ENCODE results near the gene HIVEP3. TPM values are rescaled to one million over a fixed set of nuclear protein-coding genes. Genes with fewer than 3 reads are reported as not detected.

Gene HIVEP3
- total RNA-seq, 1 donor, result 1.2 TPM

DNA sequence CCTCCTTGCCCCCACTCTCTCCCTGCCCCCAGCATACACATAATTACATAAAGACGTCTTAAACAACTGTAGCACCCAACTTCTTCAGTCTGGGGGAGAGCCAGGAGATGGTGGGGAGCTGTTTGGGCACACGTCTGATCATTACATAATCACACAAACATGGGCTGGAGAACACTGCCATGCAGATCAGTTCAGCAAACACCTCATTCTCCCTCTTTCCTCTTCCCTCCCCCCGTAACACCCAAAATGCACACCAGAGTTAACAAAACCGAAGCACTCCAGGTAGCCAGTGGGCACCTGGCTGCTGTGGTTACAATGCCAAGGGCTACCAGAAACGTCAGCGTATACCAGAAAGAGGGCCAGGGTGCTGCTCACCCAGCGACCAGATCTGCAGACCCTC is 1.6 kb downstream of the HIVEP3 start:
- TF ChIP-seq, protein P1, sequence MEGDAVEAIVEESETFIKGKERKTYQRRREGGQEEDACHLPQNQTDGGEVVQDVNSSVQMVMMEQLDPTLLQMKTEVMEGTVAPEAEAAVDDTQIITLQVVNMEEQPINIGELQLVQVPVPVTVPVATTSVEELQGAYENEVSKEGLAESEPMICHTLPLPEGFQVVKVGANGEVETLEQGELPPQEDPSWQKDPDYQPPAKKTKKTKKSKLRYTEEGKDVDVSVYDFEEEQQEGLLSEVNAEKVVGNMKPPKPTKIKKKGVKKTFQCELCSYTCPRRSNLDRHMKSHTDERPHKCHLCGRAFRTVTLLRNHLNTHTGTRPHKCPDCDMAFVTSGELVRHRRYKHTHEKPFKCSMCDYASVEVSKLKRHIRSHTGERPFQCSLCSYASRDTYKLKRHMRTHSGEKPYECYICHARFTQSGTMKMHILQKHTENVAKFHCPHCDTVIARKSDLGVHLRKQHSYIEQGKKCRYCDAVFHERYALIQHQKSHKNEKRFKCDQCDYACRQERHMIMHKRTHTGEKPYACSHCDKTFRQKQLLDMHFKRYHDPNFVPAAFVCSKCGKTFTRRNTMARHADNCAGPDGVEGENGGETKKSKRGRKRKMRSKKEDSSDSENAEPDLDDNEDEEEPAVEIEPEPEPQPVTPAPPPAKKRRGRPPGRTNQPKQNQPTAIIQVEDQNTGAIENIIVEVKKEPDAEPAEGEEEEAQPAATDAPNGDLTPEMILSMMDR (IDR thresholded peaks at IDR 0.05; ENCODE audit: insufficient read depth, low read length), result no peak
- peak overlapping the region; percentile 73 for H3K4me3 ChIP-seq (ENCODE audit: low read depth, low read length)
- no peak for DNase-seq (ENCODE audit: low read depth)

DNA sequence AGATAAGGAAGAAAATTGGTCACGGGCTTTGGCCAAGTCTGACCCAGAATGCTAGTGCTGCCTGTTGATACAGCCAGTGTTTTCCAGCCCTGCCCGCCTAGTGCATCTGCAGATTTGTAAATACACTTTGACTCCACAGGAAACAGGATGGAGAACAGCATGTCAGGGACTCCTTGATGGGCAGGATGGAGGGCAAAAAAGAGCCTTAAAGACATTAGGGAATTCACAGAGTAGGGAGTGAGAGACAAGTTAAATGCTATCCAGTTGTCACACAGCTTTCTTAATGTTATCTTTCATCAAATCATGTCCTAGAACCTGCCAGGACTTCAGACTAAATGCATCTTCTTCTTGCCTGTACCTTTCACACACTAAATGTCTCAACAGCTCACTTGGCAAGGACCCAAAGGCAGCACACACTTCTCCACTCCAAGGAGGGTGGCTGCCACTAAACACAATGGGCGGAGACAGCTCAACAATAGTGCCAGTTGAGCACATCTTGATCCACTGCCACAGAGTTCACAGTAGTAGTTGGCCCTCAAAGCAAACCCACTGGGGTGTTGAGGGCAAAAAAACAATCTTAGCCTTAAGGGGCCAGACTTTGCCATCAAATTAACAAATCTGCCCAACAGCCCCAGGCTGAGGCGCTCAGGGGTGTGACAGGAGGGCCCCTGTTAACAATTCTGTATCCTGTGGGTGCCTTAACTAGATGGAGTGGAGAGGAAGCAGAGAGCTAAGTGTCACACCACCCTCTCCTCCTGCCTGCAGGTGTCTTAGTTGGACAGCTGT is 2.7 kb downstream of the HIVEP3 start:
- TF ChIP-seq, protein P1 (IDR thresholded peaks at IDR 0.05; ENCODE audit: insufficient read depth, low read length), result no peak
- no peak overlapping the region for H3K4me3 ChIP-seq (ENCODE audit: low read depth, low read length)
- DNase-seq (ENCODE audit: low read depth), result no peak

DNA sequence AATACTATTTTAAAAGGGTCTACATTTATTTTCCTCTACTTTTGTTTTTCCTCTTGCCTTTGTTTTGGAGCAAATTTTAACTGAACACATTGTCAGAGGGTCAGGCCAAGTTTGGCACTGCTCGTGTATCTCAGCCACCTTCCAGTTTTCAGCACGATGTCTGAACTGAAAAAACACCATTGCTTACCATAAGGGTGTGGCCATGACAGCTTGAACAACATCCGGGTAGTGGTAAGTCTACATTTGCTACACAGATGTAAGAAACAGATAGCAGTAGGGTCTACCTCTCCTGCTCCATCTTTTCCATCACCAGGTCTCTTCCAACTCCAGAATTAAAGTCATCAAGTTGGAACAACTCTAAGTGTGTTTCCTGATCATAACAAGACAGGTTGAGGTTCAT is 4.2 kb downstream of the HIVEP3 start:
- TF ChIP-seq, protein P1 (IDR thresholded peaks at IDR 0.05; ENCODE audit: insufficient read depth, low read length), result no peak
- no peak for DNase-seq (ENCODE audit: low read depth)
- H3K4me3 ChIP-seq (ENCODE audit: low read depth, low read length), result no peak overlapping the region

DNA sequence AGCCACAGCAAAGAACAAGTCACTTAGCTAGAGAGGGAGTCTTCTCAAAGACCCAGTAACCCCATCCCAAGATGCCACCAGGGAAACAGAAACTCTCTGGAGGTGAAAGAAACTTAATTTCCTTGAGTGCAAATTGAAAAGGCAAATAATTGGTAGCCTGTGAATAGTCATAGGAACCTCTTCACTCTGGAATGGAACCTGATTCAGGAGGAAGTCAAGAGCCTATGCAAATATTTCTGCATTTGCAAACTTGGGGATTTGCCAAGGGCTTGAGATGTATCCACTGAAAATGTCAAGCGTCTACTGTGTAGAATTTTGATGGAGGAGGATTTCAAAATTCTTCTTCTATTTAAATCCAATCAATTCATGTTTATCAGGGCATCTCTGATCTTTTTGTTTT is 5.7 kb downstream of the HIVEP3 start:
- no peak overlapping the region for H3K4me3 ChIP-seq (ENCODE audit: low read depth, low read length)
- TF ChIP-seq, protein P1 (IDR thresholded peaks at IDR 0.05; ENCODE audit: insufficient read depth, low read length), result no peak
- DNase-seq (ENCODE audit: low read depth), result no peak

DNA sequence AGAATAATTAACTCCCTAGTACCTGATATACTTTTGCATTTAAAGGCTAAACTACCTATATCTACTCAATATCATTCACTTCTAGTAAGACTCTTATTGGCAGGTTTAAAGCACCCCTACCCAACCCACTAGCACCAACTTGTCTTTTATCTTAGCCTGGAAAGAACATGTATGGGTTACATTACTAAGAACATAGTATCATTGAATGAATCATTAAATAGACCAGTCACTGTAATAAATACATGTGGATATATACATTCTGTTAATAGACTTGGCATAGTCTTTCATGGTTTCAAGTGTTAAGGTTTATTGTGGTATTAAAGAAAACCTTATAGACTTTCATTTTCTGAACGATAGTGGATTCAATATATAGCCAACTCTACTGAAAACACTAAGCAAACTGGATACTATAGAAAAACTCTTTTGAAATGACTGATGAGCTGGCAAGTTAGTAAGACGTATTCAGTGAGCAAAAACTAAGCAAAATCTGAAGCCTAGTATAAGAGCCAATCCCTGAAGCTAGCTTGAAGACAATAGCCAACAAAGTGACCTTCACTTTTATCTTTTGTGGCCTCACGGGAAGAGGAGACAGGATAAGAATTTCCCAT is 10.3 kb downstream of the HIVEP3 start:
- DNase-seq (ENCODE audit: low read depth), result no peak
- TF ChIP-seq, protein P1 (IDR thresholded peaks at IDR 0.05; ENCODE audit: insufficient read depth, low read length), result no peak

DNA sequence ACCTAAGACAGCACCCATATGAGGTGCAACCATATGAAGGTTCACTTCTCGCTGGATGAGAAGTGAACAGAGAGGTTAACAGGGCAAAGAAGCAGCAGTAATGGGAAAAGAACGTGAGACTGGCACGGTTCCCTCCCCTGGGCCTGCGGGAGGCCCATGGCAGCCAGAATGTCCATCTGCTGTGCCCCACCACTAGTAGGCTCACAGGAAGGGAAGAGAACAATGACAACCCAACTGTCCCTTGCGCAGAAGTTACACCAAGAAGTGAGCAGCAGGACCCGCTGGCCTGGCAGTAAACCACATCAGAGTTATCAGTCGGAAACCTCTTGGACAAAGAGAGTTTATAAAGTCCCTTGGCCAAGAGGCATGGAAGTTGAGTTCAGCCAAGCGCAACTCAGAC is 11.3 kb downstream of the HIVEP3 start:
- DNase-seq (ENCODE audit: low read depth), result no peak
- TF ChIP-seq, protein P1 (IDR thresholded peaks at IDR 0.05; ENCODE audit: insufficient read depth, low read length), result no peak
- no peak overlapping the region for H3K4me3 ChIP-seq (ENCODE audit: low read depth, low read length)

More for the DNA sequence above, 10.3 kb downstream of the HIVEP3 start:
- no peak overlapping the region for H3K4me3 ChIP-seq (ENCODE audit: low read depth, low read length)

All from fibroblast of the aortic adventitia (primary cell).